ENCODE measurements around the gene P2RY14.
"Not testable (repeated sequence)": the region's sequence is repeated elsewhere in the genome, so short reads cannot be mapped to it uniquely, and the experiment has no call there.

The P2RY14 gene

DNA sequence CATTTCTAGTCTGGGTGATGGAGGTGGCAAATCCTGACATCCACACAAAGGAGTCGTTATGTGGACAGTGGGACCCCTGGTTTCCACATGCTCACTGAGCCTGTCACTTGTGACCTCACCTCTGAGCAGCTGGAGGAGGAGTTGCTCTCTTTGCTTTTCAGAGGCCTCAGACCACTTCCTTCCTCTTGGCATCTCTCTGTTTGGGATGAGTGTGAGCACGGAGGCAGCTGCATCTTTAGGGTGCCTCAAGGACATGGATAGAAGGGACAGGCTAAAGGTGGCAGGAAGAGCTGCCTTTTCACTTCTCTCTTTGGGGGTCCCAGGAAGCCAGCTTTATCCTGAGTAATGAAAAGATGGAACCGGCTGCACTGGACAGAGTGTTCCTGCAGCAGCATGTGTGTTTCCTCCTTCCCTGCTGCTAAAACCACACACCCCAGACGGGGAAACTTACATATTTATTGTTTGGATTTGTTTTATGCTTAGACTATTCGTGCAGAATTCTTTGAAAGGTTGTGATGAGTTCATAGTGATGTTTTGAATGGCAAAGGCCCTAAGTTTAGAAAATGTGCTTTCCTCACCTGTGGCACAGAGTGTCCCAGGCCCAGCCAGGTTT lies 107.1 kb downstream of the P2RY14 start:
- DNase-seq = no peak

DNA sequence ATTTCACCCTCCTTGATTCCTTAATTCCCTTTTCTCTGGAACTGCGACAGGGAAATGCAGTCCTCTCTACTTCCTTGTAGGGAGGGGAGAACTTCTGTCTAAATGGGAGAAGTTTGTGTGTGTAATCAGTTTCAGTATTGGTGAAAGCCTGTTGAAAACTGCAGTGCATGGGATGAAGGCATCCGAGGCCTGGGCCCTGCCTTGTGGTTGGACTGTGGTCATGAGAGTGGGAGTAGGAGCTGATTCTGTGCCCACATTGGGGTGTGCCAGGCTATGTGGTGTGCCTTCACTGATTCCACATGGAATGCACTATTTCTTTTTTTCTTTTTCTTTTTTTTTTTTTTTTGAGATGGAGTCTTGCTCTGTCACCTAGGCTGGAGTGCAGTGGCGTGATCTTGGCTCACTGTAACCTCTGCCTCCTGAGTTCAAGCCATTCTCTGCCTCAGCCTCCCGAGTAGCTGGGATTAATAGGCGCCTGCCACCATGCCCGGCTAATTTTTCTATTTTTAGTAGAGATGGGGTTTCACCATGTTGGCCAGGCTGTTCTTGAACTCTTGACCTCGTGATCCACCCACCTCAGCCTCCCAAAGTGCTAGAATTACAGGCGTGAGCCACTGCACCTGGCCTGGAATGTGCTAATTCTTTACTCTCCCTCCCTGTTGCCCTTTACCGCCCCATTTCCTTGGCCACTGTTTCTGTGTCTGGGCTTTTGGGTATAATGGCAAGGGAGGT lies 108.2 kb downstream of the P2RY14 start:
- DNase-seq = not testable (repeated sequence)

DNA sequence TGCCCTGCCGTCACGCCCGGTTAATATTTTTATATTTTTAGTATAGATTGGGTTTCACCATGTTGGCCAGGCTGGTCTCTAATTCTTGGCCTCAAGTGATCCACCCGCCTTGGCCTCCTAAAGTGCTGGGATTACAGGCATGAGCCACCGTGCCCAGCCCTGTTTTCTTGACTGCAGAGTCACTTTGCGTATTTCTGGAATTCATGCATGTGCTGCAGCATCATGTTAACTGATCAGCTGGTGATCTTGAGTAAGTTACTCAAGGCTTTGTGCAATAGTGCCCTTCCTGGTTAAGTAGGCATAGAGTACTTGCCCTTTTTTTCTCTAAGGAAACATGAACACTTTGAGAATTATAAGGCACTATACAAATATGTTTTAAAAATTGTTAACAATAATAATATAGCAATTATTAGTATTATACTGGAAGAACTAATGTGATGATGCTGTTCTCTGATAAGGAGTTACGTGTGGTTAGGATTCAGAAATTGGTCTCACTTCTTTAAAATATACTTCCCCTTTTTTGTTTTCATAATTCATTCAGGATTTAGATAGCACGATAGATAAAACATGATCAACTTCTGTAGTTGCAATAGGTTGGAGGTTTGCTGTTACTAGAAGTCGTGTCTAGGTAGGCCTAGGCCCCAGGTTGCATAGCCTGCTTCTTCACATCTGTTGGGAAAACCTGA lies 108.9 kb downstream of the P2RY14 start:
- no peak for DNase-seq

GRCh38 chr3:151168269-151169094 lies 109.9 kb downstream of the P2RY14 start:
- DNase-seq = peak; percentile 44

GRCh38 chr3:151166161-151166560 lies 112.2 kb downstream of the P2RY14 start:
- no peak for DNase-seq

DNA sequence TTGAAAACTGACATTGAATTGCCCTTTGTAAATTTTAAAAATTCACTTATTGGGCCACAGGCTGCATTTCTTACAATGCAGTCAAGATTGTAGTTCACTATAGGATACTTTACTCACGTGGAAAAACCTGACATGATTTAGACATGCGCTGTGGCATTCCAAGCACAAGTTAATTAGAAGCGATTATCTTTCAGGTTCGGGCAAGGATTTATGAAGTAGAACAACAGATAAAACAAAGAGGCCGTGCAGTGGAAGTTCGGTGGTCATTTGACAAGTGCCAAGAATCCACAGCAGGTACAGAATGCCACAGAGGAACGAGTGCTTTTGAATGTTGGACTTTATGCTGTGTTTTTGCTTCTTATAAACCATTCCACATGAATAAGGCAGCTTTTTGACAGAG lies 113.1 kb downstream of the P2RY14 start:
- no peak for DNase-seq
